Measurements from ENCODE around the gene LRIF1. TPM values are rescaled to one million over a fixed set of nuclear protein-coding genes. Genes with fewer than 3 reads are reported as not detected.
"Not testable (repeated sequence)": the region's sequence is repeated elsewhere in the genome, so short reads cannot be mapped to it uniquely, and the experiment has no call there.

Gene LRIF1
- total RNA-seq, 2 donors from 2014 or later, result 13.7 to 20.1 TPM

DNA sequence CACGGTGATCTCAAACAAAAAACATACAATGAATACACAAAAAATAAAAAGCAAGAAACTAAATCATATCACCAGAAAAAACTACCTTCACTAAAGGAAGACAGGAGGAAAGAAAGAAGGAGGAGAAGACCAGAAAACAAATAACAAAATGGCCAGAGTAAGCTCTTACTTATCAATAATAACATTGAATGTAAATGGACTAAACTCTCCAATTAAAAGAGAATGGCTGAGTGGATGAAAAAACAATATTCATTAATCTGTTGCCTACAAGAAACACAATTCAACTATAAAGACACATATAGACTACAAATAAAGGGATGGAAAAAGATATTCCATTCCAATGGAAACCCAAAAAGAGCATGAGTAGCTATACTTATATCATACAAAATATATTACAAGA is 27.2 kb downstream of the LRIF1 start:
- H3K4me3 Mint-ChIP-seq, result no peak overlapping the region
- H3K27ac Mint-ChIP-seq, result no peak overlapping the region
- no CpG with 5 or more reads among the region's 1 CpG for WGBS, 2 experiments (ENCODE audit: insufficient coverage in 1 of 2, insufficient read length in 1 of 2)

DNA sequence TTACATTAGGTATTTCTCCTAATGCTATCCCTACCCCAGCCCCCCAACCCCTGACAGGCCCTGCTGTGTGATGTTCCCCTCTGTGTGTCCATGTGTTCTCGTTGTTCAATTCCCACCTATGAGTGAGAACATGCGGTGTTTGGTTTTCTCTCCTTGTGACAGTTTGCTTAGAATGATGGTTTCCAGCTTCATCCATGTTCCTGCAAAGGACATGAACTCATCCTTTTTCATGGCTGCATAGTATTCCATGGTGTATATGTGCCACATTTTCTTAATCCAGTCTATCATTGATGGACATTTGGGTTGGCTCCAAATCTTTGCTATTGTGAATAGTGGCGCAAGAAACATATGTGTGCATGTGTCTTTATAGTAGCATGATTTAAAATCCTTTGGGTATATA is 32.6 kb downstream of the LRIF1 start:
- H3K4me1 ChIP-seq (ENCODE audit: control insufficient read depth, insufficient read depth, low read length); H3K4me1 Mint-ChIP-seq; H3K9me3 Mint-ChIP-seq; H3K27me3 Mint-ChIP-seq (ENCODE audit: insufficient read depth); H3K27ac ChIP-seq (ENCODE audit: low read depth, low read length); H3K36me3 ChIP-seq (ENCODE audit: control insufficient read depth, insufficient read depth, low read length); H3K4me3 Mint-ChIP-seq; DNase-seq; H3K27ac Mint-ChIP-seq; H3K4me3 ChIP-seq (ENCODE audit: low read length); H3K36me3 Mint-ChIP-seq (ENCODE audit: low read depth); H3K9ac ChIP-seq (ENCODE audit: extremely low read depth, low read length, poor library complexity, severe bottlenecking); H3K9me3 ChIP-seq (ENCODE audit: control insufficient read depth, low read length); H3K27me3 ChIP-seq (ENCODE audit: control insufficient read depth, insufficient read depth, low read length, poor library complexity, severe bottlenecking): not testable (repeated sequence)
- 95 to 100% methylated on average over 1 to 3 of the region's 3 CpGs for WGBS, 2 experiments (ENCODE audit: insufficient coverage in 1 of 2, insufficient read length in 1 of 2)

More for the DNA sequence above, 27.2 kb downstream of the LRIF1 start:
- Histone ChIP-seq H3K36me3 (ENCODE audit: control insufficient read depth, insufficient read depth, low read length) (no peaks in the 10 kb centered on the region), H3K27me3 (ENCODE audit: control insufficient read depth, insufficient read depth, low read length, poor library complexity, severe bottlenecking) (no peaks in the 10 kb centered on the region), H3K4me3 (ENCODE audit: low read length) (no peak overlapping the region), H3K27ac (ENCODE audit: low read depth, low read length) (no peak overlapping the region), H3K4me1 (ENCODE audit: control insufficient read depth, insufficient read depth, low read length) (no peaks in the 10 kb centered on the region), H3K9me3 (ENCODE audit: control insufficient read depth, low read length) (no peaks in the 10 kb centered on the region), H3K9ac (ENCODE audit: extremely low read depth, low read length, poor library complexity, severe bottlenecking) (no peak overlapping the region)
- no peak for TF ChIP-seq CTCF (conservative IDR thresholded peaks at IDR 0.05)
- DNase-seq, result no peak
- no peaks in the 10 kb centered on the region for H3K4me1 Mint-ChIP-seq
- H3K27me3 Mint-ChIP-seq (ENCODE audit: insufficient read depth), result peaks cover 6% of the 10 kb centered on the region
- no peaks in the 10 kb centered on the region for H3K36me3 Mint-ChIP-seq (ENCODE audit: low read depth)
- H3K9me3 Mint-ChIP-seq, result peaks cover 5% of the 10 kb centered on the region

DNA sequence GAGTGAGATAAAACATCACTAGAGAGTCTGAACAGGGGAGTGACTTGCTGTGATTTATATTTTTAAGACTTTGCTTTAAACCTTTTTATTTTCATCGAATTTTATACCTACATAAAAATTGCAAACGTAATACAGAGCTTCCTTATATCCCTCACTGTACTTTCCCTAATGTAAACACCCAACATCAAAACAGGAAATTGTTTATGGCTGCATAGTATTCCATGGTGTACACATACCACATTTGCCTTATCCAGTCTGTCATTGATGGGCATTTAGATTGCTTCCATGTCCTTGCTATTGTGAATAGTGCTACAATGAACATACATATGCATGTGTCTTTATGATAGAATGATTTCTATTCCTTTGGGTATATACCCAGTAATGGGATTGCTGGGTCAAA is 34.8 kb downstream of the LRIF1 start:
- TF ChIP-seq CTCF (conservative IDR thresholded peaks at IDR 0.05), result no peak
- peaks cover 10% of the 10 kb centered on the region for H3K9me3 Mint-ChIP-seq
- H3K27me3 ChIP-seq (ENCODE audit: control insufficient read depth, insufficient read depth, low read length, poor library complexity, severe bottlenecking), result no peaks in the 10 kb centered on the region

DNA sequence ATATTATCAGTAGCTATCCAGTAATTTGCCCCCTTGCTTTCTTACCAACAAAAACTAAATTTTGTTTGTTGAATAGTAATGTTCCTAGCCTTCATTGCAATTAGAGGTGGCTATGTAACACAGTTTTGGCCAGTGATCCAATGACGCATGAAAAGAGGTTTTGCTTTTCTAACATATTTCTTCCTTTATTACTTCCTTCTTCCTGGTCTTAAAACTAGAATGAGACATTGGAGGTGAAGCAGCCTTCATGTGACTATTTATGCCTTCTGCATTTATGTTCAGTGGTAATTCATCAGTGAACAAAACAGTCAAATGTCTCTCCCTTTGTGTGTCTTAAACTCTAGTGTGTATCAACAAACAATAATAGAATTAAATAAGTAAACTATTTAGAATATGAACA is 35.5 kb downstream of the LRIF1 start:
- no peaks in the 10 kb centered on the region for H3K36me3 Mint-ChIP-seq (ENCODE audit: low read depth)
- no peak overlapping the region for H3K27ac Mint-ChIP-seq
- DNase-seq, result no peak
- Histone ChIP-seq H3K9me3 (ENCODE audit: control insufficient read depth, low read length) (no peaks in the 10 kb centered on the region), H3K36me3 (ENCODE audit: control insufficient read depth, insufficient read depth, low read length) (no peaks in the 10 kb centered on the region), H3K4me3 (ENCODE audit: low read length) (no peak overlapping the region), H3K9ac (ENCODE audit: extremely low read depth, low read length, poor library complexity, severe bottlenecking) (no peak overlapping the region), H3K4me1 (ENCODE audit: control insufficient read depth, insufficient read depth, low read length) (no peaks in the 10 kb centered on the region), H3K27ac (ENCODE audit: low read depth, low read length) (no peak overlapping the region), H3K27me3 (ENCODE audit: control insufficient read depth, insufficient read depth, low read length, poor library complexity, severe bottlenecking) (no peaks in the 10 kb centered on the region)
- no peak overlapping the region for H3K4me3 Mint-ChIP-seq
- H3K4me1 Mint-ChIP-seq, result no peaks in the 10 kb centered on the region
- H3K9me3 Mint-ChIP-seq, result peaks cover 10% of the 10 kb centered on the region
- WGBS, 2 experiments (ENCODE audit: insufficient coverage in 1 of 2, insufficient read length in 1 of 2), result 92% methylated on average over 1 of the region's 1 CpG; no CpG with 5 or more reads in 1 of the 2 experiments
- TF ChIP-seq CTCF (conservative IDR thresholded peaks at IDR 0.05), result no peak
- H3K27me3 Mint-ChIP-seq (ENCODE audit: insufficient read depth), result no peaks in the 10 kb centered on the region

More for the DNA sequence above, 34.8 kb downstream of the LRIF1 start:
- 75 to 79% methylated on average over 2 of the region's 2 CpGs for WGBS, 2 experiments (ENCODE audit: insufficient coverage in 1 of 2, insufficient read length in 1 of 2)
- H3K4me3 ChIP-seq (ENCODE audit: low read length), result no peak overlapping the region
- no peak overlapping the region for H3K9ac ChIP-seq (ENCODE audit: extremely low read depth, low read length, poor library complexity, severe bottlenecking)
- no peaks in the 10 kb centered on the region for H3K36me3 ChIP-seq (ENCODE audit: control insufficient read depth, insufficient read depth, low read length)
- H3K27ac ChIP-seq (ENCODE audit: low read depth, low read length), result no peak overlapping the region
- no peaks in the 10 kb centered on the region for H3K27me3 Mint-ChIP-seq (ENCODE audit: insufficient read depth)
- no peaks in the 10 kb centered on the region for H3K4me1 ChIP-seq (ENCODE audit: control insufficient read depth, insufficient read depth, low read length)
- no peaks in the 10 kb centered on the region for H3K4me1 Mint-ChIP-seq
- no peak for DNase-seq
- H3K4me3 Mint-ChIP-seq, result no peak overlapping the region
- H3K27ac Mint-ChIP-seq, result no peak overlapping the region
- H3K9me3 ChIP-seq (ENCODE audit: control insufficient read depth, low read length), result no peaks in the 10 kb centered on the region
- no peaks in the 10 kb centered on the region for H3K36me3 Mint-ChIP-seq (ENCODE audit: low read depth)
